Epidermal melanocyte (primary cell): Measurements from ENCODE around the gene SBNO2.

ENCODE experiments used
- DNase-seq: peaks from one replicate; pipeline ENCODE4 v3.0.0; 2011; ENCODE audit warnings: low spot score; ENCODE audit not compliant: insufficient read length

Gene SBNO2

DNA sequence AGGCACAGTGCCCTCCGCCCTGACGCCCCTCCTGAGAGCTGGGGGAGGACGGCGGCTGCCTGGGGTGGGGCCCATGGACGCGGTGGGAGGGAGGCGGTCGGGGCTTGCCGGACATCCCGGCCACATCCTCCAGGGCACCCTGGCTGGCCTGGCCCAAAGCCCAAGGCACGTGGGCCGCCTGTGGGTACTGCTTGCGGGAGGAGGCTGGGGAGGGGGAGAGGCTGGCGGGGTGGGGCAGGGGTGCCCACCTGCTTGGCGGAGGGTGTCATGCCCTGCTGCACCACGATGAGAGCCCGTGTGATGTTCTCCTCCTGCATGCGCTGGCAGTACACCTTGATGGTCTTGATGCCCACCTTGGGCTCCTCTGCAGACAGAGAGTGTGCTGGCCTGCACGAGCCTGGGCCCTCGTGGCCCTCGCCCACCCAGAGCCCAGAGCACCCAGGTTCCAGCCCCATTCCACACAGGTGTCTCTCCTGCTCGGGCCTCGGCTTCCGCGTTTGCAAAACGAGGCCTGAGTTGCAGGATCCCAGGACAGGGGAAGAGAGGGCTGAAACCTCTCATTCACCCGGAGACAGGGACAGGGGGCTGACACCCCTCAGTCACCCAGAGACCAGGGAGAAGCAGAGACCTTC, 82.4 kb downstream of the SBNO2 start:
- no peak for DNase-seq

DNA sequence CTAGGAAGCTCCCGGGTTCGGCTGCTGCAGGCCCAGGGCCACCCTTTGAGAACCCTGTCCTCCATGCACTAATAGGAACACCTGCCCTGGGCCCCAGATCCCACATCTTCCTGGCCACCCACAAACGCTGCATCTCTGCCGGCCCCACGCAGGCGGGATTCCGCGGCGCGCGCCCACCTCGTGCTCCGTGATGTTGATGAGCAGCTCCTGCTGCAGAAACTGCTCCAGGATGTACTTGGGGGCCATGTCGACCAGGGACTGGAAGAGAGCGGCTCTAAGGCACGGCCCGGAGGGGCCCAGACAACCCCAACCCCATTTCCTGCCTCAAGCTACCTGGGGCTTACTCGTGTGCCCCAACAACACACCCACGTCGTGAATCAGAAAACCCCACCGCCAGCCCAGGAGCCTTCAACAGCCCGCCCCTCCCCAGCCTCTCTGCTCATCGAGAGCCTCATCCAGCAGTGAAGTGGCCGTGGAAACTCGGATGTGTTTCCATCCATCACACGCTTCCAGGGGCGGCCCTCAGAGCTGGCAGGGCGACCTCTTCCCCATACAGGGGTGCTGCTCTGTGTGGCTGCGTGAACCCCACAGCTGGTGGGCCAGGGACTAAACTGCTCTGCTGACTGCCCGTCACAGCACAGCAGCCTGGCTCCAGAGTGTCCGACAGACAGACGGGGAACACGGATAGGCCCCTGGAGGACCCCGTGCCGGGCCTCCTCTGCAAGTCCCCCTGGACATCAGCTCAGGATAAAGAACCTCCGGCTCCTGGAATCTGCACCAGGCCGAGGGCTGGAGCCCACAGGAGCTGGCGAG, 83.1 kb downstream of the SBNO2 start:
- DNase-seq: no peak

DNA sequence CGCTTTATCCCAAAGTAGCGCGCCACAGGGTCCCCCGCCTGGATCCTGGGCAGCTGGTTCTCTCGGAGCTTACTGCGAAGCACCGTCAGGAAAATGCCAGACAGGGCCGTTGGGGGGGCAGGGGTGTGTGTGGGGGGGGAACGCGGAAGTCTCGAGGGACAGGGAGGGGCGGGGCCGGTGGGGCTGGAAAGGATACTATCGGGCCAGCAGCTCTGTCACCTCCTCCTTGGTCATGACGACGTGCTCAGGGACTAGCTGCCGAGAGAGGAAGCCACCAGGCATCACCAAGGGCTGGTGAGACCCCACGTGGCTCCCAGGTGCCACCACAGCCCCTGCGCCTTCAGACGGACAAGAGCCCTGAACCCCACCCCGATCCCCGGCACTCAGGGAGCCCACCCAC, 84.2 kb downstream of the SBNO2 start:
- no peak for DNase-seq

DNA sequence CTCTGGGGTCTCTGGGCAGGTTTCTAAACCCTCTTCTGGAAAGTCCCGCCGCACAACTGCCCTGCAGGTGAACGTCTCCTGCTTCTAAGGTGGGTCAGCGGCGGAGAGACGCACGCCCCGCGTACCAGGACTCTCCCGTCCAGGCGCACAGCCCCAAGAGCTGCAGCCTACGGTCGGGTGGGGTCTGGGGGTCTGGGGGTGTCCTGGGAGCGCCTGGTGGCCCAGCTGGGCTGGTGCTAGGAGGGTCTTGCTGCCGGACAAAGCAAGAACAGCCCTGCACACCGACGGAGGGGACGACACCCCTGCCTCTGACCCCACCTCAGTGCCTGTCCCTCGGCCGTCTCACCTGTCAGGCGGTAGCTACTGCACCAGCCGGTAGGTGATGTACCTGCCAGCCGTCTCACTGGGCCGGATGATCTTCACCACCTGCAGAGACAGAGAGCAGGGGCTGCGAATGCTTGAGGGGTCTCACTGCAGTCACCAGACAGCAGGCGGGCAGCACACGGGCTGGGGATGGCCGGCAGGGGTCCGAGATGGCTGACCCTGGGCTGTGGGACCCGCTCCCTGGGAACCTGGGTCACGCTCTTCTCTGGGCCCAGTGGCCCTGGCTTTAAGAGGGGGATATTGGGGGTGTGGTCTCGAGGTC, 84.8 kb downstream of the SBNO2 start:
- no peak for DNase-seq

DNA sequence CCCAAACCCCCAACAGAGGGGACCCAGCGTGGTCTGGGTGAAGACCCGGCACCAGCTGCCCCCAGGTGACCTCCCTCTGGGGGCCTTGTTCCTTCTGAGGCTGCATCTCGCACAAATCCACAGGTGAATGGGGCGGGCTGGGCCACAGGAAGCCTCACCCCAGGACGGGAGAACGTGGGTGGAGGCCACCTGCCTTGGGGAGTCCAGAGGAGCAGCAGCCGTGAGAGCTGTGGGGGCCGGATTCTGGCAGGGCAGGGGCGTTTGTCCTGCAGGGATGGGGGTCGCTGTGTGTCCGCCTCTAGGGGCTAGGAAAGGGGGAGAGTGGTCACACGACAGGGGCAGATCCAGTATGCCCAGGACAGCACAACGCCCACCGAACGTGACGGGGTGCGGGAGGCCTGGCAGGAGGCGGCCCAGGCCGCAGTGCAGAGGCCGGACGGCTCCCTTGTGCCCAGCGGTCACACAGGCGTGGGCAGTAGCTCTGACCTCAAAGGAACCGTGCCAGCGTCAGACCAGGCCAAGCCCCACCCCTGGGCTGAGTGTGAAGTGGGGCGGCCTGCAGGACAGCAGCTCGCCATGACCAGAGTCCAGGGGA, 85.6 kb downstream of the SBNO2 start:
- no peak for DNase-seq

DNA sequence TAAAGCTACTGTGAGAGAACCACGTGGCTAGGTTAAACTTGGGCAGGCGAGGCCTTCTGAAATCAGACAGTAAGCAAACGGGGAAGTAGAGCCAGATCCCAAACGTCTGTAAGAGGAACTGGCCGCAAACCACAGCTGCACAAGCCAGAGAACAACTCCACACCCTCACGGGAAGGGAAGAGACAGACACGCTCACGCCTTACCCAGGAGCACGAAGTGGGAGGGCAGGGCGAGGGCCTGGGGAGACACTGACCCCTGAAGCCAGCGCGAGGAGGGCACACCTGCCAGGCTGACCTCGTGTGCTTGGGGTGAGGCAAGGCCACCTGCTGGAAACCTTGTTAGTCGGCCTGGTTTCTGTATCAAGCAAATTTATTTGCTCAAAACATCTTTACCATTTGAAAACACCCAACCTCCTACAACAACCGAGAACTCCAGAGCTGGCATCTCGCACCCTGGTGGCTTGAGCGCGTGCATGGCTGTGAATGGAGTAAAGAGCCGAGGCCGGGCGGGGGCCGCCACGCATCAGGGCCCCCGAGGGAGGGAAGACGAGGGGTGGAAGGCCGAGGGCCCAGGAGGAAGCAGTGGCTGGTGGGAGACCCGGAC, 86.2 kb downstream of the SBNO2 start:
- no peak for DNase-seq

DNA sequence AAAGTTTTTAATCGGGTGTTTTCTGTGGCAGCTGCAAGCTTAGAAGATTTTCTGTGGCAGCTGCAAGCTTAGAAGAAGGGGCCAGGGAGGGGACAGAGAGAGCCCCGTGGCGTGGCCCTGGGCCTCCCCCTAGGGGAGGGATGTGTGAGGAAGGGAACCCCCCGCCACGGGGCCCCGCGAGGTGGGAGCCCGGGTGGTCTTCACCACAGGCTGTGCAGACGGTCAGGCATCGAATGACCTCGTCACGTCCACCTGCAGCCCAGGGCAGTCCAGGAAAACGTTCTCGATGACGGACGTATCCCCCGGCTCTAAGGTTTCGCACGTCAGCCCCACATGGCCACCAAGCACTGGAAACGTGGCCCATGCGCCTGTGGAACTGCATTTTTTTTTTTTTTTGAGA, 87.5 kb downstream of the SBNO2 start:
- no peak for DNase-seq

DNA sequence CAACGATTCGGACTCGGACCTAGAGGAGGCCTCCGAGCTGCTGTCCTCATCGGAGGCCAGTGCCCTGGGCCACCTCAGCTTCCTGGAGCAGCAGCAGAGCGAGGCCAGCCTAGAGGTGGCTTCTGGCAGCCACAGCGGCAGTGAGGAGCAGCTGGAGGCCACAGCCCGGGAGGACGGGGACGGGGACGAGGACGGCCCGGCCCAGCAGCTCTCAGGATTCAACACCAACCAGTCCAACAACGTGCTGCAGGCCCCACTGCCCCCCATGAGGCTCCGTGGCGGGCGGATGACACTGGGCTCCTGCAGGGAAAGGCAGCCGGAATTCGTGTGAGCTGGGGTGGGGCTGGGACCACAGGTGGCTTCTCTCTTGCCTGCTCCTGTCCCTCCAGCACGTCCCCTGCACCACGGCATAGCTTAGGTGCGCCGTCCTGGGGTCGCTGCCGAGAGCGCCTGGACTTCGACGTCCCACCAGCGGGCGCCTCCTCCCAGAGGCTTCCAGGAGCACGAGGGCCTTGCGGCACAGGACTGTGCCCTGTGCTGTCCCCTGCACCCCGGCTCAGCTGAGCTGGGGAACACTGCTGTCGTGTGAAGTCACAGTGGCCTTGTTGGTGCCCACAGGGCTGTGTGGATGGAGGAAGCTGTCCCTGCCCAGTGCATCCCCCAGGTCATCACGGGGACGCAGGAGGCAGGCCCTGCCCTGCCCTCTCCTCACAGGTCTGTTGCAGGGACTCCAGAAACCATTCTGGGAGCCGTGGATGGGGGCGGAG, 88.2 kb downstream of the SBNO2 start:
- DNase-seq: no peak

DNA sequence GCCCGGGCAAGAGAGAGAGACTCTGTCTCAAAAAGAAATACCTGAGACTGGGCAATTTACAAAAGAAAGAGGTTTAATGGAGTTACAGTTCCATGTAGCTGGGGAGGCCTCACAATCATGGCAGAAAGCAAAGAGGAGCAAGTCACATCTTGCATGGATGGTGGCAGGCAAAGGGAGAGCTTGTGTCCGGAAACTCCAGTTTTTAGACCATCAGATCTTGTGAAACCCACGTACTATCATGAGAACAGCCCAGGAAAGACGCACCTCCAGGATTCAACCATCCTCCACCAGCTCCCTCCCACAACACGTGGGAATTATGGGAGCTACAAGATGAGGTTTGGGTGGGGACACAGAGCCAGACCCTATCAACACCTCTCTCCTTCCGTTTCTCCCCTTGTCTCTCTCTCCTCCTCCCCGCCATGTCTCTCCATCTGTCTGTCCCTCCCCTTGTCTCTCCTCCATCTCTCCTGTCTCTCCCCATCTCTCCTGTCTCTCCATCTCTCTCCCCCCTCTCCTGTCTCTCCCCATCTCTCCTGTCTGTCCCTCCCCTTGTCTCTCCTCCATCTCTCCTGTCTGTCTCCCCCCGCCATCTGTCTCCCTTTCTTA, 88.9 kb downstream of the SBNO2 start:
- no peak for DNase-seq

DNA sequence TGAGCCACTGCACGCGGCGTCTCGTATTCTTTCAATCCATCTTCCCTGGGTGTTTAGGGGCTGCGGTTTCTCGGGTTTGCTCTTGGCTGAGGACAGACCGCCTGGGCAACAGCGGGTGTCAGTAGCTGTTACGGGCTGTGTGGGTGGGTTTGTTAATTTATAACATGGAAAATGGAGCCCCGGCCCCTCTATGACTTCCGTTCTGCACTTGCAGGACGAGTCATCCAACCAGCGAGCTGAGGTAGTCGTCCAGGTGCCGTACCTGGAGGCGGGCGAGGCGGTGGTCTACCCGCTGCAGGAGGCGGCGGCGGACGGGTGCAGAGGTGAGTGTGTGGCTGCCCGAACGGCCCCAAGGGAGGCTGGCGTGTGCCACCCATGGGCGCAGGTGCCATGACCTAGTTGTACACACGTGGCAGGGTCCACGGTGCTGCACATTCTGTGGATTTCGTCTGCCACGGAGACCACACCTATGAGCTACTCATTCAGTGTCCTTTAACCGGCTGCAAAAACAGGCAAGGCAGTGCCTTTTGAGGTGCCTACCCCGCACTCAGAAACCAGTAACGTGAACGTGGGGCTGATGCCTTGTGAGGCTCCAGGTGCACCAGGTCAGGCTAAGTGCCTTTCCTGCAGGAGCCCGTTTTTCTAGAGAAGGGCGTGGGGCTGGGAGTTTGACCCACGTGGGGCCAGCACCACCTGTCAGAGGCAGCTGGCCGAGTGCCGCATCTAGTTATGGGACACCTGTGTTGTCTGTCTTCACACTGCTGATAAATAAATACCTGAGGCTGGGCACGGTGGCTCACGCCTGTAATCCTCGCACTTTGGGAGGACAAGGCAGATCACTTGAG, 89.8 kb downstream of the SBNO2 start:
- DNase-seq: no peak

DNA sequence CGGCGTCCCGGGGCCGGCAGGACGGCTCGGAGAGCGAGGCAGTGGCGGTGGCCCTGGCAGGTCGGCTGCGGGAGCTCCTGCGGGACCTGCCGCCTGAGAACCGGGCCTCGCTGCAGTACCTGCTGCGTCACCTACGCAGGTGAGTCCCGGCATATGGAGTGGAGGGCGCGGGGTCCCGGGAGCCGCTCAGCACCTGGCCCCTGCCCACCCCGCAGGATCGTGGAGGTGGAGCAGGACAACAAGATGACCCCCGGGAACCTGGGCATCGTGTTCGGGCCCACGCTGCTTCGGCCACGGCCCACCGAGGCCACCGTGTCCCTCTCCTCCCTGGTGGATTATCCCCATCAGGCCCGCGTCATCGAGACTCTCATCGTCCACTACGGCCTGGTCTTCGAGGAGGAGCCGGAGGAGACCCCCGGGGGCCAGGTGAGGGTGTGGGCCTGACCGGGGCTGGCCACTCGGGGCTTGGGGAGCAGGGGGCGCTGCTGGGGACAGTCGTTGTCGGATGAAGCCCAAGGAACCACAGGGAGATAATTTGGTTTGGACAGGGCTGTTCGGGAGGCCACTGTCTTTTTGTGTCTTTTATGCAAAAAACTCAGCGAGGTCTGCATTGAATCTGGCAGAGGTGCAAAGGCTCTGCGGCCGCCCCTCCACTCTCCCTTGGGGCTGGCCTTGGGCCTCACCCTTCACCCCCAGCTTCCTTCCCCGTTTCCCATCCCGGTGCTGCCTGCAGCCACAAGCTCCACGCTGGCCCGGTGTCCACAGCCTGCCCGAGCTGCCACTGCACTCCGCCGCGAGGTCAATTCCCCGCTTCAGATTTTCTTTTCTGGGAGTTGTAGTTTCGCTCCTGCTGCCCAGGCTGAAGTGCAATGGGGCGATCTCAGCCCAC, 90.9 kb downstream of the SBNO2 start:
- DNase-seq: no peak

DNA sequence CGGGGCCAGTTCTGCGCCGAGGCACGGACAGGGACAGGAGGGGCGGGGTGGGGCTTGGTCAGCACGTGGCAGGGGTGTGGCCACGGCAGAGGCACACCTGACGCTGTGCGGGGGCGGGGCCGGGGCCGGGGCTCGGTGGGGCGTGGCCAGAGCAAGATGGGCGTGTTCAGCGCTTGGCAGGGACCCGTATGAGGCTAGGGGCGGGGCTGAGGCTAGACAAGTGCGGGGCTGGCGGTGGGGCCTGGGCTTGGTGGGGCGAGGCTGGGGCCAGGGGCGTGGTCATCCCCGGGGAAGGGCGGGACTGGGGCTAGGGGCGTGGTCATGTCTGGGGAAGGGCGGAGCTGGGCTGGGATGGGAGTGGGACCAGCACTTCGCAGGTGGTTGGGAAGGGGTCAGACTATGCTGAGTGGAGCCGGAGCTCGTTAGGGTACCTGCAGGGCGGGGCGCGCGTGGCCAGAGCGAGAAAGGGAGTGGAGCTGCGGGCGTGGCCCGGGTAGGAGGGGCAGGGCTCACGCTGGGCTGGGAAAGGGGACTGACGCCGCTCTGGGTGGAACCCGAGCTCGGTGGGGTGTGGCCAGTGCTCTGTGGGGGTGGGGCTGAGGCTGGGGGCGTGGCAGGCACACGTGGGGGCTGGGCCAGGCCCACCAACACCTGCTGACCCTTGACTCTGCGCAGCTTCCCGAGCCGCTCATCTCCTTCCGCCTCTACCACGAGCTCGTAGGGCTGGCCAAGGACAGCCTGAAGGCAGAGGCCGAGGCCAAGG, 91.7 kb downstream of the SBNO2 start:
- peak; percentile 60 for DNase-seq

DNA sequence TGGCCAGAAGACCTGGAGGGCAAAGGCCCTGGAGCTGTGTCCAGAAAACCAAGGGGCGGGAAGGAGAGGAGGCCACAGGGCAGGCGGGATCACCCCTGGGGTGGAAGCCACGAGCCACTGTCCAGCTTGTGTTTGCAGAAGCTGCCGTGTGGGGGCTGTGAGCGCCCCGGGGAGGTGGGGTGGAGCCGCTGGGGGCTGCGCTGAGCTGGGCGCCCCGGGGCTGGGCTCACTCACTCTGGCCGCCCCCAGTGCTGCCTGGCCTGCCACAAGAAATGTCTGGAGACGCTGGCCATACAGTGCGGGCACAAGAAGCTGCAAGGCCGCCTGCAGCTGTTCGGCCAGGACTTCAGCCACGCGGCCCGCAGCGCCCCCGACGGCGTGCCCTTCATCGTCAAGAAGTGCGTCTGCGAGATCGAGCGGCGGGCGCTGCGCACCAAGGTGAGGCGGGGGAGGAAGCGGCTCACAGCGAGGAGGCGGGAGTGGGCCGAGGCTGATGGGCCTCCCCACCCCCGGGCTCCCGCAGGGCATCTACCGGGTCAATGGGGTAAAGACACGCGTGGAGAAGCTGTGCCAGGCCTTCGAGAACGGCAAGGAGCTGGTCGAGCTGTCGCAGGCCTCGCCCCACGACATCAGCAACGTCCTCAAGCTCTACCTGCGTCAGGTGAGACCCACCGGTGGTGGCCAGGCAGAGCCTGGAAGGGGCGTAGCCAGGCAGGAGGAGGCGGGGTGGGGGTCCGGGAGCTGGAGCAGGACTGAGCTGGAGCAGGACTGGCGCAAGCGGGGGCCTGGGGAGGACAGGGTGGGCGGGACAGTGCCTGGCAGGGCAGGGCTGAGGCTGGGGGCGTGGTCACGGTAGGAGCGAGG, 92.5 kb downstream of the SBNO2 start:
- no peak for DNase-seq

DNA sequence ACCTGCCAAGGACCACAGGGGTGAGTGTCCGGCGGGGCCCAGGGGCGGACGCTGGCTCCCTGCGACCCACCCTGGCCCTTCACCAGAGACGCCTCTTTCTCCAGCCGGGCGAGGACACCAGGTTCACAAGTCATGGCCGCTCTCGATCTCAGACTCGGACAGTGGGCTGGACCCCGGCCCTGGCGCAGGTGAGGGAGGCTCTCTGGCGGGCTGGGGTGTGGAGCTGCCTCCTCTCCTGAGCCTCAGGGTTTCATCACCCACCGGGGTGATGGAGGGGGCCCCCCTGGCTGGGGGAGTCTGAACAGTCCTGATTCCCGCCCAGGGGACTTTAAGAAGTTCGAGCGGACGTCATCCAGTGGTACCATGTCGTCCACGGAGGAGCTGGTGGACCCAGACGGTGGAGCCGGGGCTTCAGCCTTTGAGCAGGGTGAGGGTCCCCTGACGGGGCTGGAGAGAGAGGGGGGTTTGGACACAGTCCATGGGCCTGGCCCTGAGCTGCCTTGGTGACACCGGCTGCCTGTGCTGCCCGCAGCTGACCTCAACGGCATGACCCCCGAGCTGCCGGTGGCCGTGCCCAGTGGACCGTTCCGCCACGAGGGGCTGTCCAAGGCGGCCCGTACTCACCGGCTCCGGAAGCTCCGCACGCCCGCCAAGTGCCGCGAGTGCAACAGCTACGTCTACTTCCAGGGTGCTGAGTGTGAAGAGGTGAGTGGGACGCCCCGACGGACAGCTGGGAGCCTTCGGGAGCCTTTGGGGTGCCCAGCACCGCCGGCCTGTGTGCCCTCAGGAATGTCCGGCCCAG, 93.5 kb downstream of the SBNO2 start:
- DNase-seq: no peak

DNA sequence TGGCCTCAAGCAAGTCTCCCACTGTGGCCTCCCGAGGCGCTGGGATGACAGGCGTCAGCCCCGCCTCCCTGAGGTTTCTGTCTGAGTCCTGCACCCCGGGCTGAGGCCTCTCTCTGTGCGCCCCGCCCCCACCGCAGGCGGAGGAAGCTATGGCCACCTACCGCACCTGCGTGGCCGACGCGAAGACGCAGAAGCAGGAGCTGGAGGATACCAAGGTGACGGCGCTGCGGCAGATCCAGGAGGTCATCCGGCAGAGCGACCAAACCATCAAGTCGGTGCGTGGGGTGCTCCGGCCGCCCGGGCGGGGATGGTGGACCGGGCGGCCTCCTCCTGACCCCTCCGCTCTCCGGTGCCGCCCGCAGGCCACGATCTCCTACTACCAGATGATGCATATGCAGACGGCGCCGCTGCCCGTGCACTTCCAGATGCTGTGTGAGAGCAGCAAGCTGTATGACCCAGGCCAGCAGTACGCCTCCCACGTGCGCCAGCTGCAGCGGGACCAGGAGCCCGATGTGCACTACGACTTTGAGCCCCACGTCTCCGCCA, 94.4 kb downstream of the SBNO2 start:
- DNase-seq: no peak

DNA sequence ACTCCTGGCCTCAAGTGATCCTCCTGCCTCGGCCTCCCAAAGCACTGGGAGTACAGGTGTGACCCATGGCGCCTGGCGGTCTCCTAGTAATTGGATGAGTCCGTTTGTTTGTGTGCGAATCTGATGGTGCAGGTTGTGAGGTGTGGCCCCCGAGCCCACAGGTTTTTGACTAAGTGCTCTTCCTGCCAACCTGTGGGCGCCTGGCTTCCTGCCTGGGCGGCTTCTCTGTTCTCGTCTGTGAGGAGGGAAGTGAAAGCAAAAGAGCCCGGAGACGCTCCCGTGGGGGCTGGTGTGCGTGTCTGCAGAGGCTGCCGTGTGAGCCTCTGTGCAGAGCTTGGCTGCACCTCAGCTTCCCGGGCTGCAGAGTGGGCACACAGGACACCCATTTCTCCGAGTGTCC, 97.1 kb downstream of the SBNO2 start:
- DNase-seq: no peak
